ENCODE results near the gene DERA. TPM values are rescaled to one million over a fixed set of nuclear protein-coding genes. Genes with fewer than 3 reads are reported as not detected.

The DERA gene
- total and polyA plus RNA-seq, 9 of the 15 experiments (the other 6 are each of a cell fraction or from before 2014, with no cell fraction given) = 5.5 to 15.5 (median 7.8) TPM

- 100% methylated on average over 1 of the region's 1 CpG for WGBS (ENCODE audit: insufficient coverage, low coverage, missing lambda C conversion rate)
- ChIA-PET POLR2A (no interaction called here), CTCF (ENCODE audit: low intra/inter-chr PET ratio) (no interaction called here)
- no peak overlapping the region for H3K4me3 ChIP-seq
- intact Hi-C loops (cut with micrococcal nuclease) (no loop called here), in situ Hi-C loops (cut with MboI) (loop anchor here (25.0 kb wide), 1 partner anchor 1085 kb away; the partner anchor contains the start of genes C12orf60, SMCO3 and WBP11)
- H3K27ac ChIP-seq (ENCODE audit: extremely low read depth, low read depth, low read length) = no peak overlapping the region
- no peak overlapping the region for H2AFZ ChIP-seq (ENCODE audit: low read depth, low read length)
- no peak overlapping the region for H3K9ac ChIP-seq (ENCODE audit: insufficient read depth in 1 of 2, low read depth in 2 of 2, low read length in 2 of 2)
- no peak overlapping the region for H3K4me2 ChIP-seq (ENCODE audit: insufficient read depth, low read length)
- H3K36me3 ChIP-seq (ENCODE audit: control insufficient read depth, insufficient read depth, low read length) = peaks cover 82% of the 10 kb centered on the region
- no TSS peak for BruUV-seq (replicated peaks)
- no peaks in the 10 kb centered on the region for H3K4me1 ChIP-seq (replicated peaks in 1 of 2; ENCODE audit: control insufficient read depth in 2 of 2, insufficient read depth in 2 of 2, low read length in 2 of 2)
- no peak for DNase-seq (ENCODE audit: extremely low read depth in 1 of 4, low spot score in 3 of 4)
- FAIRE-seq = no peak
- no peaks in the 10 kb centered on the region for H3K9me3 ChIP-seq (replicated peaks; ENCODE audit: control insufficient read depth, insufficient read depth, low read depth, low read length)
- ATAC-seq = no peak
- no peaks in the 10 kb centered on the region for H3K27me3 ChIP-seq (ENCODE audit: control insufficient read depth in 2 of 2, insufficient read depth in 2 of 2, low read length in 2 of 2)
- H3K9me1 ChIP-seq (ENCODE audit: control insufficient read depth, insufficient read depth, low read length) = no peaks in the 10 kb centered on the region
- H3K79me2 ChIP-seq (ENCODE audit: control insufficient read depth, insufficient read depth, low read length) = no peaks in the 10 kb centered on the region
- no peaks in the 10 kb centered on the region for H4K20me1 ChIP-seq (replicated peaks; ENCODE audit: control insufficient read depth, insufficient read depth, low read length)
- no peak for TF ChIP-seq PHF20 (IDR thresholded peaks at IDR 0.05; ENCODE audit: partially characterized antibody)
- no peak for TF ChIP-seq CEBPB (tag; IDR thresholded peaks at IDR 0.05)
- no peak for TF ChIP-seq NFE2 (IDR thresholded peaks at IDR 0.05; ENCODE audit: low read depth)
- no peak for TF ChIP-seq FOS (IDR thresholded peaks at IDR 0.05; ENCODE audit: extremely low read depth, insufficient read length)
- TF ChIP-seq XRCC5 (IDR thresholded peaks at IDR 0.05; ENCODE audit: low read depth, low read length) = no peak
- no peak for TF ChIP-seq STAT5A (IDR thresholded peaks at IDR 0.05; ENCODE audit: borderline replicate concordance, low read length)
- no peak for TF ChIP-seq MLX (CRISPR knock-in tag; conservative IDR thresholded peaks at IDR 0.05)
- TF ChIP-seq STAT5B (CRISPR knock-in tag; IDR thresholded peaks at IDR 0.05) = no peak
- TF ChIP-seq ZBTB7A (IDR thresholded peaks at IDR 0.05; ENCODE audit: borderline replicate concordance, control insufficient read depth, low read depth, low read length) = no peak
- no peak for TF ChIP-seq STAT6 (CRISPR knock-in tag; IDR thresholded peaks at IDR 0.05)
- TF ChIP-seq ZNF12 (CRISPR knock-in tag; IDR thresholded peaks at IDR 0.05) = no peak
- TF ChIP-seq MEF2D (tag; conservative IDR thresholded peaks at IDR 0.05; ENCODE audit: low read depth) = no peak
- TF ChIP-seq ELF2 (CRISPR knock-in tag; IDR thresholded peaks at IDR 0.05) = no peak
- no peak for TF ChIP-seq TAF9B (IDR thresholded peaks at IDR 0.05; ENCODE audit: partially characterized antibody)
- no peak for TF ChIP-seq PBX2 (CRISPR knock-in tag; IDR thresholded peaks at IDR 0.05; ENCODE audit: low read depth)
- TF ChIP-seq PBX2 (tag; conservative IDR thresholded peaks at IDR 0.05; ENCODE audit: low read depth) = no peak
- TF ChIP-seq ZNF785 (CRISPR knock-in tag; IDR thresholded peaks at IDR 0.05) = no peak
Measured at GRCh38 chr12:15896867-15897266, 14.3 kb upstream of the DERA start.

Data from K562 (cell line).